Measurements from ENCODE around the gene ANTXR2.

DNA sequence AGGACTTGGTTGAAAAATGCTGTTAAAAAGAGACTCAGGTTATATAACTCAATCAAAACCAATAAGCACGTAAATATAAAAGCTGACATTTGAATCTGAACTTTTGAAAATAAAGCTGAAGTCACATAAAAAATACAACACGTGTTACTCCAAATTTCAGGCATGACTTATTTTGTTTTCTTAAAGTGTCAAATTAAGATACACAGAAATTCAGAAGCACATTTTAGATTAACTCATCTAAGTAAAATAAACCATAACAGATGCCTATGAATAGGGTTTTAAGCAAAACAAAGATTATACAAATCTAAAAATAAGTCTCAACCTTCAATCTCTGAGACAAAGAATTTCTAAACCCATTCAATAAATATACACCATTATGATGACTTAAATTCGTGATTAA lies 124.8 kb downstream of the ANTXR2 start:
- TF ChIP-seq, protein P1, sequence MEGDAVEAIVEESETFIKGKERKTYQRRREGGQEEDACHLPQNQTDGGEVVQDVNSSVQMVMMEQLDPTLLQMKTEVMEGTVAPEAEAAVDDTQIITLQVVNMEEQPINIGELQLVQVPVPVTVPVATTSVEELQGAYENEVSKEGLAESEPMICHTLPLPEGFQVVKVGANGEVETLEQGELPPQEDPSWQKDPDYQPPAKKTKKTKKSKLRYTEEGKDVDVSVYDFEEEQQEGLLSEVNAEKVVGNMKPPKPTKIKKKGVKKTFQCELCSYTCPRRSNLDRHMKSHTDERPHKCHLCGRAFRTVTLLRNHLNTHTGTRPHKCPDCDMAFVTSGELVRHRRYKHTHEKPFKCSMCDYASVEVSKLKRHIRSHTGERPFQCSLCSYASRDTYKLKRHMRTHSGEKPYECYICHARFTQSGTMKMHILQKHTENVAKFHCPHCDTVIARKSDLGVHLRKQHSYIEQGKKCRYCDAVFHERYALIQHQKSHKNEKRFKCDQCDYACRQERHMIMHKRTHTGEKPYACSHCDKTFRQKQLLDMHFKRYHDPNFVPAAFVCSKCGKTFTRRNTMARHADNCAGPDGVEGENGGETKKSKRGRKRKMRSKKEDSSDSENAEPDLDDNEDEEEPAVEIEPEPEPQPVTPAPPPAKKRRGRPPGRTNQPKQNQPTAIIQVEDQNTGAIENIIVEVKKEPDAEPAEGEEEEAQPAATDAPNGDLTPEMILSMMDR (IDR thresholded peaks at IDR 0.05) = no peak
- no peak for TF ChIP-seq POLR2A (IDR thresholded peaks at IDR 0.05; ENCODE audit: low read depth)
- TF ChIP-seq POLR2AphosphoS5 (IDR thresholded peaks at IDR 0.05) = no peak

Data from esophagus muscularis mucosa (tissue), 3 donors.